Mucosa of descending colon (tissue), 3 donors: ENCODE measurements around the gene ETV5. TPM values are rescaled to one million over a fixed set of nuclear protein-coding genes. Genes with fewer than 3 reads are reported as not detected.

Experiments used
- ATAC-seq: fragments of 200-7000 bp; cut with Tn5 transposase; one replicate; pipeline ENCODE4 v1.9.1; 2020; ENCODE audit warnings: mild to moderate bottlenecking, moderate library complexity
- DNase-seq, 3 donors: peaks; one replicate each; pipeline ENCODE4 v3.0.0-alpha.2; 2020
- H3K36me3 ChIP-seq: fragments of 200-600 bp; one replicate; pipeline ENCODE4 v1.8.0; 2021; ENCODE audit warnings: low read depth, mild to moderate bottlenecking
- H3K4me1 ChIP-seq: fragments of 200-600 bp; one replicate; pipeline ENCODE4 v1.8.0; 2021; ENCODE audit warnings: low read depth, mild to moderate bottlenecking
- H3K4me3 ChIP-seq: fragments of 200-600 bp; one replicate; pipeline ENCODE4 v1.8.0; 2021; ENCODE audit warnings: mild to moderate bottlenecking
- H3K9me3 ChIP-seq: fragments of 200-600 bp; one replicate; pipeline ENCODE4 v1.8.0; 2021; ENCODE audit warnings: mild to moderate bottlenecking
- CTCF ChIP-seq: fragments of 200-600 bp; IDR thresholded peaks from one replicate; pipeline ENCODE4 v1.8.0; 2022; ENCODE audit warnings: antibody characterized with exemption, mild to moderate bottlenecking
- intact Hi-C, 2 donors: fragments of 100-400 bp; cut with DNase I in 1 of 2; cut with micrococcal nuclease in 1 of 2; formaldehyde crosslinking; loops; one replicate each; pipeline versions ENCODE4 v1.11.0 to v1.11.1; 2022; cut with DNase I, micrococcal nuclease
- long read RNA-seq, 2 donors: library from polyadenylated mRNA; unstranded; transcript quantifications; one replicate each; pipeline ENCODE4 v2.0.0, GENCODE V29; 2019 to 2021
- total RNA-seq, 3 donors: library from RNA; stranded (reverse); fragmentation: NEBNext Ultra II Directional in 2 of 3; extraction: Animal tissue kit (Norgen Biotek cat#: 25700) in 2 of 3; gene quantifications; one replicate each; pipeline versions ENCODE4 v1.2.1 to v1.2.4, GENCODE V29; 2021 to 2023
- donor health status: DM: no; HTN: no; CAD: no; lungs with moderate emphysema.
- donor health status: DM: no; HTN: no; CAD: no.
- donor health status: DM: no; HTN: yes; CAD: no.

Gene ETV5
- 10 to 100 TPM in 1 of 3 donors, 1 to 10 TPM in 2; 3.3 to 10.2 (median 9.2) TPM for total RNA-seq
- long read RNA-seq, donor 1, full-length matches to known transcripts = 1 of 3 reads
- long read RNA-seq, donor 1, partial matches to known transcripts = 1 of 3 reads
- long read RNA-seq, donor 1, other reads (novel, unspliced or antisense) = 1 of 3 reads
- long read RNA-seq, donor 2 = 0 reads

DNA sequence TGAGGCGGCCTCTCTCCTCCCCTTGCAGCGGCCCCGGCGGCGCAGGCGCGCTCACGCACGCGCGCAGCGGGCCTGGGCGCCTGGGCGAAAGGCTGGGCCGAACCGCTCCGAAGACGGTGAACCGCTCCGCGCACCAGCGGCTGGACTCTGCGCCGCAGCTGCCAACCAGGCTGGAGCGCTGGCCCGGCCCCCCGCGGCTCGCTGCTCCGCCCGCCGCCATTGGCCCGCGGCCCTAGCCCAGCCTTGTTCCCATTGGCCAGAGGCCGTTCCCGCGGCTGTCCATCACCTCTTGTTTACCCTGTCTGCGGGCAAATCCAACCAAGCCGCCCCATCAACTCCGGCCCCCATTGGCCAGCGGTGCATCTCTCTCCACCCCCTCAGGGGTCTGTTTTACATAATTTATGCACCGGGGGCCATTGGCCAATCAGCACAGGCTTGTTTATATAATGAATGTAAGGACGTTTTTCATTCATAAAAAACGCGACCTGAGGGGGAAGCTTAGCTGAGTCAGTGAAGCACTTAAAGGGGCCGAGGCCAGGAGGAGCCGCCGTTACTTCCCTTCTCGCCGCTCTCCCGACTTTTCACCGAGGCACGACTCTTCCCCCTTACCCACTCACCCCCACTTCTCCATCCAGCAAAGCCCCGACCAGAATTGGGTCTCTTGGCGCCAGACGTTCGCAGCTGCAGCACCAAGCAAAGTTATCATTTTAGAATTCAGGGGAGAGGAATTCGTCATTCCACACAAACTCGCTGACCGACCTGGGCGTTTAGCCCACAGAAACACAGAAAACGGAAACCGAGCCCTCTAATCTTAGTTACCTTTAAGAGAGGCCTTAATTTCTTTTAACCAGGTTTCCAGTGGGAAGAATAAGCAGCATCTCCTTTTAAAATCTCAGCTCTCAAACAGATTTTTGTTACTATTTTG lies at the start of gene ETV5:
ETV5 (minus strand) TSS at position 149 of the 925 bp plus-strand sequence. CDS start 3,221 bp downstream, outside the sequence.
- Histone ChIP-seq H3K4me3 (peak within 1 kb of the TSS; percentile 32), H3K36me3 (peaks cover 6% of the 10 kb centered on the region), H3K4me1 (peaks cover 30% of the 10 kb centered on the region), H3K9me3 (no peaks in the 10 kb centered on the region)
- TF ChIP-seq CTCF = no peak
- DNase-seq (peak; percentile 97 to 98 (median 98)), ATAC-seq (peak; percentile 96)
- intact Hi-C loops = no loop called here

- DNase-seq (no peak), ATAC-seq (no peak)
- Histone ChIP-seq H3K9me3 (no peaks in the 10 kb centered on the region), H3K4me1 (no peaks in the 10 kb centered on the region), H3K4me3 (no peak overlapping the region), H3K36me3 (no peaks in the 10 kb centered on the region)
- intact Hi-C loops = no loop called here
- no peak for TF ChIP-seq CTCF
Observed at GRCh38 chr3:186154641-186155040, 45.8 kb upstream of the ETV5 start.

DNA sequence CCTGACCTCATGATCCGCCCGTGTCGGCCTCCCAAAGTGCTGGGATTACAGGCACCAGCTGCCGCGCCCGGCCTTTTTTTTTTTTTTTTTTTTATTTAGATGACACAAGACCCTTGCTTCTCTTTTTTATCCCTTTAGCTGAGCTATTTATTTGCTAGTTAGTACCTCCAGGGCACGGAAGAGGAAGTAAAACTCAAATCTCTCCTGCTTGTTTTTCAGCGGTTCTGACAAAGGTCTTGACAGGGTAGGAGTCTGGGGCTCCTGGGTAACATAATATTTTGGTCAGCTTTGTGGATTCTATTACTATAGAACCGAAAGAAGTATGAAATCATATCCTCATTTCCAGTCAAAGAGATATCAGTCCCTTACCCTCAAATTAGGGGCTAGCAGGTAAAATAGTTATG lies 44.0 kb upstream of the ETV5 start:
- Histone ChIP-seq H3K36me3 (no peaks in the 10 kb centered on the region), H3K4me3 (no peak overlapping the region), H3K4me1 (no peaks in the 10 kb centered on the region), H3K9me3 (no peaks in the 10 kb centered on the region)
- no peak for TF ChIP-seq CTCF
- intact Hi-C loops = no loop called here
- DNase-seq = no peak
- peak; percentile 62 for ATAC-seq

GRCh38 chr3:186152361-186152798 lies 43.5 kb upstream of the ETV5 start:
- Histone ChIP-seq H3K9me3 (no peaks in the 10 kb centered on the region), H3K36me3 (no peaks in the 10 kb centered on the region), H3K4me3 (no peak overlapping the region), H3K4me1 (no peaks in the 10 kb centered on the region)
- ATAC-seq = peak; percentile 16
- intact Hi-C loops = no loop called here
- no peak for DNase-seq
- no peak for TF ChIP-seq CTCF

GRCh38 chr3:186151077-186151971 lies 42.4 kb upstream of the ETV5 start:
- intact Hi-C loops = no loop called here
- no peak for ATAC-seq

More at GRCh38 chr3:186151077-186151971, 42.4 kb upstream of the ETV5 start:
- no peaks in the 10 kb centered on the region for H3K36me3 ChIP-seq
- no peak for TF ChIP-seq CTCF
- no peak overlapping the region for H3K4me3 ChIP-seq
- DNase-seq = no peak
- H3K9me3 ChIP-seq = no peaks in the 10 kb centered on the region
- H3K4me1 ChIP-seq = no peaks in the 10 kb centered on the region
